Activated CD8-positive, alpha-beta memory T cell treated with anti-CD3 and anti-CD28 coated beads for 1 hour (primary cell): ENCODE measurements around the gene CFL1.
"Not testable (repeated sequence)": the region's sequence is repeated elsewhere in the genome, so short reads cannot be mapped to it uniquely, and the experiment has no call there.

Experiments used
- DNase-seq, 2 donors: peaks; one replicate each; pipeline ENCODE4 v3.0.0-alpha.2; 2020; ENCODE audit warnings: low read depth in 1 of 2; ENCODE audit errors: extremely low read depth in 1 of 2

Gene CFL1

GRCh38 chr11:65859812-65860277 lies 1.9 kb upstream of the CFL1 start:
- DNase-seq = no peak

GRCh38 chr11:65859095-65859811 lies 1.3 kb upstream of the CFL1 start:
- DNase-seq = peak; percentile 94 to 98

GRCh38 chr11:65858681-65859087 lies 704 bp upstream of the CFL1 start:
- DNase-seq = no peak

GRCh38 chr11:65857500-65857852 lies 504 bp downstream of the CFL1 start:
- DNase-seq = peak in 1 of 2 donors; percentile 58

- peak; percentile 49 to 77 for DNase-seq
Measured at GRCh38 chr11:65856689-65857499, 1.1 kb downstream of the CFL1 start.

- DNase-seq = no peak
Measured at GRCh38 chr11:65855927-65856363, 2.0 kb downstream of the CFL1 start.

GRCh38 chr11:65854852-65855837 lies 2.8 kb downstream of the CFL1 start:
- DNase-seq = no peak

GRCh38 chr11:65854161-65854592 lies 3.8 kb downstream of the CFL1 start:
- no peak for DNase-seq

GRCh38 chr11:65853246-65853979 lies 4.6 kb downstream of the CFL1 start:
- no peak for DNase-seq

GRCh38 chr11:65852508-65853245 lies 5.3 kb downstream of the CFL1 start:
- DNase-seq = no peak

GRCh38 chr11:65851811-65852507 lies 6.0 kb downstream of the CFL1 start:
- no peak for DNase-seq

GRCh38 chr11:65851083-65851579 lies 6.8 kb downstream of the CFL1 start:
- no peak for DNase-seq

- DNase-seq = no peak
Measured at GRCh38 chr11:65850217-65851082, 7.5 kb downstream of the CFL1 start.

- no peak for DNase-seq
Measured at GRCh38 chr11:65849771-65850216, 8.2 kb downstream of the CFL1 start.

GRCh38 chr11:65849366-65849765 lies 8.6 kb downstream of the CFL1 start:
- no peak for DNase-seq

- not testable (repeated sequence) for DNase-seq
Measured at GRCh38 chr11:65848693-65849092, 9.3 kb downstream of the CFL1 start.

GRCh38 chr11:65847746-65848145 lies 10.2 kb downstream of the CFL1 start:
- no peak for DNase-seq
